Measurements from ENCODE around the gene MNX1.

Gene MNX1

GRCh38 chr7:157032128-157032527 is 21.7 kb upstream of the MNX1 start:
- no peak for TF ChIP-seq CTCF (IDR thresholded peaks at IDR 0.05)

- TF ChIP-seq CTCF (IDR thresholded peaks at IDR 0.05): no peak
Observed at GRCh38 chr7:157028199-157028903, 17.9 kb upstream of the MNX1 start.

GRCh38 chr7:157027568-157028198 is 17.2 kb upstream of the MNX1 start:
- TF ChIP-seq CTCF (IDR thresholded peaks at IDR 0.05): no peak

- TF ChIP-seq CTCF (IDR thresholded peaks at IDR 0.05): no peak
Observed at GRCh38 chr7:157024716-157025115, 14.3 kb upstream of the MNX1 start.

GRCh38 chr7:157023589-157023905 is 13.1 kb upstream of the MNX1 start:
- no peak for TF ChIP-seq CTCF (IDR thresholded peaks at IDR 0.05)

GRCh38 chr7:157022681-157023588 is 12.5 kb upstream of the MNX1 start:
- TF ChIP-seq CTCF (IDR thresholded peaks at IDR 0.05): no peak

GRCh38 chr7:157021871-157022680 is 11.6 kb upstream of the MNX1 start:
- no peak for TF ChIP-seq CTCF (IDR thresholded peaks at IDR 0.05)

Measured in LNCAP (cell line).